ENCODE data around the gene ARFIP1.

DNA sequence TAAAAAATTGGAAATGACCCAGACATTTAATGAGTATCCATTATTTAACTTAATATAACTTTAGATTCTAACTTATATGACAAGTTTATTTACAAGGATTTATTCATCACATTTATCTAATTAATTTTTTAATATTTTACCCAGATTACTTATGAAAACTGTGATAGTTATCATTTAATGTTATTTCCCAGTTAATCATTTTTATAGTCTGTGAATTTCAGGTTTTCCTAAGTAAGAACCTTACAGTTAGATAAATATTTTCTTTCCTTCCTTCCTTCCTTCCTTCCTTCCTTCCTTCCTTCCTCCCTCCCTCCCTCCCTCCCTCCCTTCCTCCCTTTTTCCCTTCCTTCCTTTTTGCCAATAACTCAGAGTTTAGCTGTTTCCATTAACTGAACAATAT lies 141.5 kb downstream of the ARFIP1 start:
- TF ChIP-seq POLR2AphosphoS5 (IDR thresholded peaks at IDR 0.05; ENCODE audit: low read depth, low read length) (no peak), TAF1 (IDR thresholded peaks at IDR 0.05; ENCODE audit: borderline replicate concordance, insufficient read depth, low read length) (no peak), FOXP2 (optimal IDR thresholded peaks at IDR 0.05; ENCODE audit: borderline replicate concordance, extremely low read depth, extremely low read length, insufficient read depth) (no peak)
- TF ChIP-seq, protein P1, sequence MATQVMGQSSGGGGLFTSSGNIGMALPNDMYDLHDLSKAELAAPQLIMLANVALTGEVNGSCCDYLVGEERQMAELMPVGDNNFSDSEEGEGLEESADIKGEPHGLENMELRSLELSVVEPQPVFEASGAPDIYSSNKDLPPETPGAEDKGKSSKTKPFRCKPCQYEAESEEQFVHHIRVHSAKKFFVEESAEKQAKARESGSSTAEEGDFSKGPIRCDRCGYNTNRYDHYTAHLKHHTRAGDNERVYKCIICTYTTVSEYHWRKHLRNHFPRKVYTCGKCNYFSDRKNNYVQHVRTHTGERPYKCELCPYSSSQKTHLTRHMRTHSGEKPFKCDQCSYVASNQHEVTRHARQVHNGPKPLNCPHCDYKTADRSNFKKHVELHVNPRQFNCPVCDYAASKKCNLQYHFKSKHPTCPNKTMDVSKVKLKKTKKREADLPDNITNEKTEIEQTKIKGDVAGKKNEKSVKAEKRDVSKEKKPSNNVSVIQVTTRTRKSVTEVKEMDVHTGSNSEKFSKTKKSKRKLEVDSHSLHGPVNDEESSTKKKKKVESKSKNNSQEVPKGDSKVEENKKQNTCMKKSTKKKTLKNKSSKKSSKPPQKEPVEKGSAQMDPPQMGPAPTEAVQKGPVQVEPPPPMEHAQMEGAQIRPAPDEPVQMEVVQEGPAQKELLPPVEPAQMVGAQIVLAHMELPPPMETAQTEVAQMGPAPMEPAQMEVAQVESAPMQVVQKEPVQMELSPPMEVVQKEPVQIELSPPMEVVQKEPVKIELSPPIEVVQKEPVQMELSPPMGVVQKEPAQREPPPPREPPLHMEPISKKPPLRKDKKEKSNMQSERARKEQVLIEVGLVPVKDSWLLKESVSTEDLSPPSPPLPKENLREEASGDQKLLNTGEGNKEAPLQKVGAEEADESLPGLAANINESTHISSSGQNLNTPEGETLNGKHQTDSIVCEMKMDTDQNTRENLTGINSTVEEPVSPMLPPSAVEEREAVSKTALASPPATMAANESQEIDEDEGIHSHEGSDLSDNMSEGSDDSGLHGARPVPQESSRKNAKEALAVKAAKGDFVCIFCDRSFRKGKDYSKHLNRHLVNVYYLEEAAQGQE (IDR thresholded peaks at IDR 0.05; ENCODE audit: insufficient read depth in 1 of 2, low read depth in 2 of 2, low read length in 2 of 2), result no peak

All from PFSK-1 (cell line).